NB4 (cell line): ENCODE data around the gene MBNL2.

ENCODE experiments used
- CTCF ChIP-seq: IDR thresholded peaks from one replicate; pipeline ENCODE4 v1.5.1; 2012; ENCODE audit warnings: low read depth, low read length
- POLR2A ChIP-seq: IDR thresholded peaks from 2 replicates; pipeline ENCODE4 v1.6.1; 2011; ENCODE audit warnings: mild to moderate bottlenecking; ENCODE audit not compliant: insufficient read length; ENCODE audit errors: extremely low read depth

GRCh38 chr13:97239943-97240787 is 18.0 kb downstream of the MBNL2 start:
- TF ChIP-seq CTCF (no peak), POLR2A (no peak)
